Hepatic stellate cell (primary cell): ENCODE results near the gene SLC16A10.
A peak's percentile ranks its signal among the peaks of the same experiment; 100 is the strongest.

Experiments
- DNase-seq: peaks from one replicate; pipeline ENCODE4 v3.0.0; 2011; ENCODE audit warnings: low spot score

Gene SLC16A10

DNA sequence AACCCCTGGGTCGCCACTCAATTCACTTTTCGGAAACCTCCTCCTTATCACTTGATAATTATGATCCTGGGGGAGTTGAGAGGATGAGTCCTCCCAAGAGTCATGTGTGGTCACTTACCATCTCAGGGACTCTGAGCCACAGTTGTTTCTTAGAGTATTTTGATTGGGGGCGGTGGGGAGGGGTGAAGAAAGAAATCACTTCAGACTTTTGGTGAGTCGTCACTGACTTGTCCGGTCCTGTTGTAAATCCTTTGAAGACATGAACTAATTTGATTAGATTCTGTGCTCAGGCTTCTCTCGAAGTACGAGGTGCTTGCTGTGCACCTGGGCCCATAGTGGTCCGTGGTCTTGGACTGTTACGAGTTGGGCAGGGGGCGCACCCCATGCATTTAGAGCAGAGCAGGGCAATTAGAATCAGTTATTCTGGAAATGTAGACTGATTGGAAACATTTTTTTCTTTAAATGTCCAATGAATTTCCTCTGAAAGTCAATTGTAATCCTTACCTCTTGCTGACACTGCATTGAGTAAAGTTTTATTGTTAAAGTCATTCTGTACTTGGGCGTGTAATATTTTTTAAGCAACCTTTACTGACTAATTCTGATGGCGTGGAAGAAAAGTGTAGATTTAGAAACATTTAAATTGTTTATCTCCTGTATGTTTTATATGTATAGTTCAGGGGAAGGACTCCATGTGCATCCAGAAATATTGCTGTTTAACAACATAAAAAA lies 173.4 kb downstream of the SLC16A10 start:
- no peak for DNase-seq

- peak; percentile 87 for DNase-seq
Observed at GRCh38 chr6:111263837-111264236, 176.5 kb downstream of the SLC16A10 start.

DNA sequence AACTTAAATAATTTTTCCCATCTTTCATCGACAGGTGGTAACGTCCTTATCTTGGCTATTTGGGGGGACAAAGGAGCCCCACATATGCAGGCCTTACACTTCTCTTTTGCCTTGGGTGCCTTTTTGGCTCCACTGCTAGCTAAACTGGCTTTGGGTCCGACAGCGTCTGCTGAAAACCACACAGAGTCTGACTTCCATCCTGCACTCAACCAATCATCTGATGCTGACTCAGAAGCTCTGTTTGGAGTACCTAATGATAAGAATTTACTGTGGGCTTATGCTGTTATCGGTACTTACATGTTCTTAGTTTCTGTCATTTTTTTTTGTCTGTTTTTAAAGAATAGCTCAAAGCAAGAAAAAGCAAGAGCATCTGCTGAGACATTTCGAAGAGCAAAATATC lies 178.5 kb downstream of the SLC16A10 start:
- DNase-seq: no peak

- DNase-seq: no peak
Observed at GRCh38 chr6:111266276-111266675, 179.0 kb downstream of the SLC16A10 start.

DNA sequence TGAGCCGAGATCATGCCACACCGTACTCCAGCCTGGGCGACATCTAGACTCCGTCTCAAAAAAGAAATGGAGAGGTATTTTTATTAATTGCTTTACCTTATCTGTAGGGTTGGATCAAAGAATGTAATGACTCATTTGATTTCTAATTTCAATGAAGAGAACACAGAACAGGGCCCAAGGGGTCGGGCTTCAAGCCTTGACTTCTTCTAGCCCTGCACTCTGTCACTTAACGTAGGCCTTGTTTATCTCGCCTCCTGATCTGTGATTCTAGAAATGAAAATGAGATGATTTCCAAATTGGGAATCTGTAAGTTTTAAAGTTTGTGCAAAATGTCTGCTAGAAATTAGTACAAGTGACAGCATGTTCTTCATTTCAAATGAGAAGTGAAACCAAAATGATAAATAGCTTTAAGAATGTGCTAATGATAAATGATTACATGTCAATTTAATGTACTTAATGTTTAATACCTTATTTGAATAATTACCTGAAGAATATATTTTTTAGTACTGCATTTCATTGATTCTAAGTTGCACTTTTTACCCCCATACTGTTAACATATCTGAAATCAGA lies 180.5 kb downstream of the SLC16A10 start:
- no peak for DNase-seq

- no peak for DNase-seq
Observed at GRCh38 chr6:111269401-111269970, 182.2 kb downstream of the SLC16A10 start.

GRCh38 chr6:111270121-111270520 lies 182.8 kb downstream of the SLC16A10 start:
- no peak for DNase-seq

DNA sequence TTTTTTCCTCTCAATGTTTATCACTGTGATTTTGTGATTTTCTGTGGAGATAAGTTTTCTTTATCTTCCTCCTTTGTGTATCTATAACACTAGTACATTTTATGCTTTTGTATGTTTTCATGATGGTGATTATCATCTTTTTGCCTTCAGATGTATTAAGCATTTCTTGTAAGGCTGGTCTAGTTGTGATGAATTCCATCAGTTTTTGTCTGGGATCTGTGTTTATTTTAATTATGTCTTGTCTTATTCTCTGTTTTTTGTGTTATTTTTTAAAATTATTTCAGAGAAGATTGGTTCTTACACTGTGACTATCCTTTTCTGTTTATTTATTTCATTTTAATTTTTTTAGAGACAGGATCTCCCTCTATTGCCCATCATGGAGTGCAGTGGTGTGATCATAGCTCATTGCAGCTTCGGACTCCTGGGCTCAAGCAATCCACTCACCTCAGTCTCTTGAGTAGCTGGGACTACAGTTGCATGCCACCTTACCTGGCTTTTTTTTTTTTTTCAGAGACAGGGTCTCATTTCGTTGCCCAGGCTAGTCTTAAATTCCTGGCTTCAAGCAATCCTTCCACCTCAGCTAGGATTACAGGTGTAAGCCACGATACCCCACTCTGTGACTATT lies 187.4 kb downstream of the SLC16A10 start:
- no peak for DNase-seq

DNA sequence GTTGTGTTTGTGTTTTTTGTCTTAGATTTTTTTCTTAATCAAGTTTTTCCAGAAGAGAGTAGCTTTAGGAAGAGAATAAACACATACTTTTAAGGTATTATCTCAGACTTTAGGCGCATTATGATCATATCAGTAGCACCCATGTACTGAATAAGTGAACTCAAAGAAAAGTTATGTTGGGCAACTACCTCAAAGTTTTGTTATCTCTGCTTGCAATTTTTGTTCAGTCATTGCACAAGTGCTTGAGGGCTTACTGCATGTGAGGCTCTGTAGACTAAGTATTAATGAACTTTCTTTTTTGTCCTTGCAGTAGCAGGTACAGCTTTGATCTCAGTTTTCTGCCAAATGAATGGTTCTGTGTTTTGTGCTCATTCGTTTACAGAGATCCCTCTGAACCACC lies 189.0 kb downstream of the SLC16A10 start:
- no peak for DNase-seq

DNA sequence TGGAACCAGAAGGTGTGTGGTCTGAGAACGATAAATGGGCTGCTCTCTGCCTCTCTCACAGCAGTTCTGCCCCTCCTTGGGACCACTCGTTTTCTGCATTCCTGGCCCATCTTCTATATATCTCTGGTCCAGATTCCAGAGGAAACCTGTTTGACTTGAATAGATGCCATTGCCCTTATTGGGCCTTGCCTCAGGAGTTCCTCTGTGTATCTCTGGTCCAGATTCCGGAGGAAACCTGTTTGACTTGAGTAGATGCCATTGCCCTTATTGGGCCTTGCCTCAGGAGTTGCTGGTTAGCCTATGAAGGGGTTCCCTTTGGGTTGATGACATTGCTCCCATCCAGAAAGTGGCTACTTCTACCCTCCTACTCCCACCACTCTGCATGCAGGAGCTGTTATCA lies 189.4 kb downstream of the SLC16A10 start:
- no peak for DNase-seq

GRCh38 chr6:111277819-111278218 lies 190.5 kb downstream of the SLC16A10 start:
- DNase-seq: no peak

DNA sequence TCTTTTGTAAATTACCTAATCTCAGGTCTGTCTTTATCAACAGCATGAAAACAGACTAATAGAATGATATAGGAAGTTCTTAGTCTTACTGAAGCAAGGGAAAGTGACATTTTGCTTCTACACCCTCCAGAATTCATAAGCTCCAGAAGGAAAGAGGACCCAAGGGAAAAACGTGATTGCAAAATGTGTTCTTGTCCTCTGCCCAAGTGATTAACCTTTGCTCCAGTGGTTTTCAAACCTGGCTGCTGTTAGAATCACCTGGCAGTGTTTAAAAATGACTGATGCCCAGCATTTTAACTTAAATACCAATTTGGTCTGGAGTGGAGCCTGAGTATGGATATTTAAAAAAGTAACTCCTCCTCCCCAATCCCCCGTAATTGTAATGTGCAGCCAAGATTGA lies 191.4 kb downstream of the SLC16A10 start:
- DNase-seq: no peak

GRCh38 chr6:111280445-111280955 lies 193.2 kb downstream of the SLC16A10 start:
- DNase-seq: no peak
